ENCODE data around the gene PLXNA2. TPM values are rescaled to one million over a fixed set of nuclear protein-coding genes. Genes with fewer than 3 reads are reported as not detected.

The PLXNA2 gene
- total RNA-seq, 1 experiment from 2014 or later = 8.7 TPM

DNA sequence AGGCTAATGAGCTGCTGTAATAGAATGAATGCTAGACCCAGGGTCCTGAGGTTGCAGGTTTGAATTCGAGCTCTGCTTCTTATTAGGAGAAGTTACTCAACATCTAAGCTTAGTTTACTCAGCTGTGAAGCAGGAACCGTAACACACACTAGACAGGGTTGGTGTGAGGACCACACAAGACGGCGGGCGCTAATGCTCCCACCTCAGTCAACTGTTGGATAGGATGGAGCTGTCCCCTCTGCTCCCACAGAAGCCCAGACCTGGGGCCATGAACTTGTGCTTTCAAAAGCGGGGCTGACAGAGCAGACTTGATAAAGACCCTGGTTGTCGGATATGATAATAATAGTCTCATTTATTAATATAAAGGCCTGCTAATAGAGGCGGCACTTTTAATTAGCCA is 234.9 kb downstream of the PLXNA2 start:
- H3K4me1 ChIP-seq (replicated peaks) = peaks cover 27% of the 10 kb centered on the region
- no peaks in the 10 kb centered on the region for H3K9me3 ChIP-seq (replicated peaks)
- H3K36me3 ChIP-seq = no peaks in the 10 kb centered on the region
- no peak overlapping the region for H3K4me3 ChIP-seq
- no peak overlapping the region for H3K27ac ChIP-seq
- DNase-seq (ENCODE audit: low read depth in 1 of 2, low spot score in 2 of 2) = no peak
- H3K27me3 ChIP-seq (replicated peaks) = no peaks in the 10 kb centered on the region

DNA sequence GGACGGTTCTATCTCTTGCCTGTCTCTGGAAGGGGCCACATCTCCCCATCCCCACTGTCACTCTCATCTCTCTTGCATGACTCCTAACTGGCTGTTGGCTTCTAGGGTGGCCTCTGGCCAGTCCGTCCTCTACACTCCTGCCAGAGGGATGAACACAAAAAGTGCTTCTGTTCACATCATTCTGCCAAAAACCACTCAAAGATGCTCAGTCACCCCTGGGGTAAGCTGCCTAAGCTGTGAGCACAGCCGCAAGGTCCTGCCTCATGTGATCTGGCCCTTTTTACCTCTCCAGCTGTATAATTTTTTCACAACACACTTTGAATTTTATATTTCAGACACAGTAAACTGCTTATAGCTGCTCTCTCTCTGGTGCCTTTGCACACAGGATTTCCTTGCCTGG is 235.7 kb downstream of the PLXNA2 start:
- Histone ChIP-seq H3K4me3 (no peak overlapping the region), H3K27ac (0 out of 2 replicates have a peak overlapping the region, but pooled peaks have one; percentile 17), H3K36me3 (no peaks in the 10 kb centered on the region), H3K9me3 (replicated peaks) (no peaks in the 10 kb centered on the region), H3K27me3 (replicated peaks) (no peaks in the 10 kb centered on the region), H3K4me1 (replicated peaks) (peaks cover 27% of the 10 kb centered on the region)
- no peak for DNase-seq (ENCODE audit: low read depth in 1 of 2, low spot score in 2 of 2)

DNA sequence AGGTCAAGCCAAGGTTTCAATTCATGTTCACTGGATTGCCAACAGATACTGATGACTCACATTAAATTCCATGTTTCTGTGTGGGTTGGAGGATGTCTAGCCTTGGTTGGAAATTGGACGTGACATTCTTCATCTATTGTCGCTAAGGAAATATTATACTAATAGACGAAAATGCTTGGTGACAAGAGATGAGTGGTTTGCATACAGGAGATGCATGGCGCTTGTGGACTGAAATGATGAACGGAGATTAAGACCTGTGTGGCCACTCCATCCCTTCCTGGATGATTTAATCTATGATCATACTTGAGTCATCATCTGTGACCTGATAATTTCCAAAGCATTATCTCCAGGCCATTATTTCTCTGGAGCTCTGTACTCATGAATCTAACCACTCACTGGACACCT is 236.2 kb downstream of the PLXNA2 start:
- Histone ChIP-seq H3K9me3 (replicated peaks) (no peaks in the 10 kb centered on the region), H3K36me3 (no peaks in the 10 kb centered on the region), H3K4me3 (no peak overlapping the region), H3K27me3 (replicated peaks) (no peaks in the 10 kb centered on the region), H3K27ac (peak overlapping the region; percentile 17; the same call in 1 of the 2 replicates), H3K4me1 (replicated peaks) (peaks cover 27% of the 10 kb centered on the region)
- peak in 1 of 2 experiments; percentile 36 for DNase-seq (ENCODE audit: low read depth in 1 of 2, low spot score in 2 of 2)

DNA sequence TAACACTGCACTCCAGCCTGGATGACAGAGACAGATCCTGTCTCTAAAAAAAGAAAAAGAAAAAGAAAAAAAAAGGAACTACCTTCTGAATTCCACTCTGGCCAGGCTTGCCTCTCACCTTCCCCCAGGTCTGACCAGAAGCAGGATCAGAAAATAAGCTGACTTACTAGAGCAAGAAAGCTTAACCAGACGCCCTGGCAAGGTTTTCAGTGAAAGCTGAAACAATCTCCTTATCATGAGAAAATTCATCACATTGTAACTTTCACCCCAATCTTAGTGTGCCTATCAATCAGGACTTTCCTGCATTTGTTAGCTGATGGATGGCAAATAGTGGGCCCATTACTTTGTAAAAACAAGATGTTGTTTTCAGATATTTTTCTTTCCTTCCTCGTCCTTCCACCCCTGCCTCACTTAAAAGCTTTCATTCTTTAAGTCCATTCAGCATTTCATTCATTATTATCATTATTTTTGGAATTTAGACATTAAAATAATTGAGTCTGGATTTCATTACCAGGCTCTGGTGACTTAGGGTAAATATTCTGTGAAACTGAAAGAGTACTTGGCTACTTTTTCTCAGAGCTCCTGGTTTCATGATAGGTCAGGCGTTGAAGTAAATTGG is 236.8 kb downstream of the PLXNA2 start:
- no peak for DNase-seq (ENCODE audit: low read depth in 1 of 2, low spot score in 2 of 2)
- Histone ChIP-seq H3K27ac (peak overlapping the region; percentile 17; the same call in 1 of the 2 replicates), H3K9me3 (replicated peaks) (no peaks in the 10 kb centered on the region), H3K4me3 (no peak overlapping the region), H3K4me1 (replicated peaks) (peaks cover 27% of the 10 kb centered on the region), H3K27me3 (replicated peaks) (no peaks in the 10 kb centered on the region), H3K36me3 (no peaks in the 10 kb centered on the region)

DNA sequence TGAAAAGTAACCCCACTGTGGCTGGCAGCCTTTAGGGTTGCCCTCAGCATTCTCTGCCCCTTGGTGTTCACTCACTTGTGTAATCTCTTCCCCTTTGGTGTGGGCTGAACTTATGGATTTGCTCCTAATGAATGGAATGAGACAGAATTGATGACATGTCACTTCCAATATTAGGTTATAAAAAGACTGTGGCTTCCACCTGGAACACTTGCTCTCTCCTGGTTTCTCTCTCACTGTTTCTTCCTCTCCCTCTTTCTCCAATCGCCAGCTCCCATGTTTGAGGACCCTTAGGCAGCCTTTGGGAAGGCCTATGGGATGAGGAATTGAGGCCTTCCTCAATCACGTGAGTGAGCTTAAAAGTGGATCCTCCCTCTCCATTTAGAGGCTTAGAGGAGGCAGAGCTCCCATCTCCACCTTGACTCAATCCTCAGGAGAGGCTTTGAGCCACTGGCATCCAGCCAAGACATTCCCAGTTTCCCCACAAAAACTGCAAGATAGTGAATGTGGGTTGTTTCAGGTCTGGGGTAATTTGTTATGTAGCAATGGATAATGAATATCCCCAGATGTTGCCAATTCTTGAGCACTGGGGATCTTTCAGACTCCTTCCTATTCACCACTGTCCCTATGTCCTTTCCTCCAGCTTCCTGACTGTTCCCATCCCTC is 237.8 kb downstream of the PLXNA2 start:
- H3K9me3 ChIP-seq (replicated peaks) = no peaks in the 10 kb centered on the region
- no peaks in the 10 kb centered on the region for H3K36me3 ChIP-seq
- no peak for DNase-seq (ENCODE audit: low read depth in 1 of 2, low spot score in 2 of 2)
- H3K4me1 ChIP-seq (replicated peaks) = peaks cover 27% of the 10 kb centered on the region
- H3K27ac ChIP-seq = no peak overlapping the region
- H3K4me3 ChIP-seq = no peak overlapping the region
- no peaks in the 10 kb centered on the region for H3K27me3 ChIP-seq (replicated peaks)

DNA sequence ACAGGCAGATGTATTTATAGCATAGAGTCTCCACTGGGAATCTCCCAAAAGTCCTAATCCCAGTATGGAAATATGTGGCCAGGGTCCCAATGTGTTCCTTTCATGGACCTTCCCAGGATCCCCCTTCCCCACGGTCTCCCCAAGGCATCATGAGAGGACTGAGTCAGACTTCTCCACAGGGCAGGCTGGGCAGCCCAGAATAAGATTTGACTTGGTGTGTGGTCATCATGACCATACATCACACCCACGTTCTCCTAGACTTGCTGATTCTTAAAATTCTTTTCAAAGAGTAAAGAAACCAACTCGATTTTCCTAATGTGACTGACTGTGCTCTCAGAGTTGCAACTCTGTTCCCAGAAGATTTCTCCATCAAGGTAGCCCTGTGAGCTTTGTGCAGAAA is 239.3 kb downstream of the PLXNA2 start:
- H3K27ac ChIP-seq = no peak overlapping the region
- DNase-seq (ENCODE audit: low read depth in 1 of 2, low spot score in 2 of 2) = peak in 1 of 2 experiments; percentile 19

DNA sequence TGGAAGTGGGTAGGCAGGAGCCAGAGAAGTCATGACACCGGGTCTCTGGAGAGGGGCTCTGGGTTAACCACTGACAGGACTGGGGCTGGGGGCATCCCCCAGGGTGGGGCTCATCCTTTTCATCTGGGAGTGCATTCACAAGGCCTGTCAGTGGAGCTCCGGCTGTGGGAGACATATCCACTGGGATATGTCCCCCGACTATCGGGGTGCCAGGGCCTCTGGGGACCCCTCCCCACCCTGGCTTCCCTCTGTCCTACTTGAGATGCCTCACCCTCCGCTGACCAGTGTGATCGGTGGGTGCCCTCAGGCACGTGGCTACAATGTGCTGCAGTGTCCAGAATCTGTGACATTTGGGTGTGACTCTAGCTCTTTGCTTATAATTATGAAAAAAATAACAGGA is 240.9 kb downstream of the PLXNA2 start:
- Histone ChIP-seq H3K27ac (no peak overlapping the region), H3K36me3 (no peaks in the 10 kb centered on the region), H3K9me3 (replicated peaks) (no peaks in the 10 kb centered on the region), H3K4me3 (no peak overlapping the region), H3K27me3 (replicated peaks) (no peaks in the 10 kb centered on the region), H3K4me1 (replicated peaks) (peaks cover 23% of the 10 kb centered on the region)
- DNase-seq (ENCODE audit: low read depth in 1 of 2, low spot score in 2 of 2) = no peak

More for the DNA sequence above, 239.3 kb downstream of the PLXNA2 start:
- H3K4me1 ChIP-seq (replicated peaks) = peaks cover 27% of the 10 kb centered on the region
- H3K4me3 ChIP-seq = no peak overlapping the region
- H3K27me3 ChIP-seq (replicated peaks) = no peaks in the 10 kb centered on the region
- no peaks in the 10 kb centered on the region for H3K9me3 ChIP-seq (replicated peaks)
- no peaks in the 10 kb centered on the region for H3K36me3 ChIP-seq

DNA sequence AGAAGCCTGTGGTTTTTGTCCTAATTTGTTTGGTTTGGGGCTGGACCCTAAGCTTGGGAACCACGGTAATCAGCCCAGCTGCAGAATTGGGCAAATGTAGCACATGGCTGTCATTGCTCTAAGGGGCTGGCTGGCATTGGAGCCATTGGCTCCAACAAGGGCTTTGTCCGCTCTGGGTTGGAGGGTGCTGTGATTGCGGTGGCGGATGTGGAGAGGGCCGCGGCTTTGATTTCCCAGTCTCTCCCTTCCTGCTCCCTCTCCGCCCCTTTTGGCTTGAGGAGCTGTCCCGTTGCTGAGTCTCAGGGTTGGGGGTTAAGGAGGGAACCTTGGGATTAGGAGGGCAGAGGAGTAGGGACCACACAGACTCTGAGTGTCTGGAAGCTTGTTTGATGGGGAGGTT is 241.5 kb downstream of the PLXNA2 start:
- H3K27ac ChIP-seq = no peak overlapping the region
- DNase-seq (ENCODE audit: low read depth in 1 of 2, low spot score in 2 of 2) = no peak

DNA sequence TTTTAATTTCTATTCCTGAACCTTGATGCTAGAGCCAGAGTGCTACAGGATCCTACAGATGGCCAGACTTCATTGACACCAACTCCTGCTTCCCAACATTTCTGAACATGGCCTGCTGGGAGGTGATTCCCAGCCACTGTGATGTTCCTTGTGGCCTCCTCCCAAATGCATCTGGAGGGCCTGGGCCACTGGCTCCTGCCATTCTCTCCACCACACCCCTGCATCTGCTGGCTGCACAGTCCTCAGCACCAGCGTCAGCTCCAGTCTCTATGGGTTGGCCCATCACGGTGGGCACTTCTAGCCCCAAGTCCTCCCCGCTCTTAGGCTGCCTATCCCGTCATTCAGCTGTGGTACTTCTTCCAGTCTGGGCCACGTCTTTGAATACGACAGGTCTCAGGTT is 242.1 kb downstream of the PLXNA2 start:
- H3K36me3 ChIP-seq = no peaks in the 10 kb centered on the region
- H3K27me3 ChIP-seq (replicated peaks) = no peaks in the 10 kb centered on the region
- no peak for DNase-seq (ENCODE audit: low read depth in 1 of 2, low spot score in 2 of 2)
- H3K27ac ChIP-seq = no peak overlapping the region
- peaks cover 13% of the 10 kb centered on the region for H3K4me1 ChIP-seq (replicated peaks)
- H3K9me3 ChIP-seq (replicated peaks) = no peaks in the 10 kb centered on the region
- H3K4me3 ChIP-seq = no peak overlapping the region

More for the DNA sequence above, 241.5 kb downstream of the PLXNA2 start:
- no peaks in the 10 kb centered on the region for H3K9me3 ChIP-seq (replicated peaks)
- H3K36me3 ChIP-seq = no peaks in the 10 kb centered on the region
- peaks cover 18% of the 10 kb centered on the region for H3K4me1 ChIP-seq (replicated peaks)
- H3K4me3 ChIP-seq = no peak overlapping the region
- H3K27me3 ChIP-seq (replicated peaks) = no peaks in the 10 kb centered on the region

DNA sequence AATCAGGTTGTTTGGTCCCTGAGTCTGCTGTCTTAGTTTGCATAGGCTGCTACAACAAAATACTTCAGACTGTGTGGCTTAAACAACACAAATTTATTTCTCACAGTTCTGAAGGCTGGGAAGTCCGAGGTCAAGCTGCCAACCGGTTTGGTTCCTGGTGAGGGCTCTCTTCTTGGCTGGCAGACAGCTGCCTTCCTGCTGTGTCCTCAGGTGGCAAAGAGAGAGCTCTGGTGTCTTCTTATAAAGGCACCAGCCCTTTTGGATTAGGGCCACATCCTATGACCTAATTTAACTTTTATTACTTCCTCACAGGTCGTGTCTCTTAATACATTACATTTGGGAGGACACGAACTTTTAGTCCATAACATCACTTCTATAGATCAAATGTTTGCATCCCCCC is 243.7 kb downstream of the PLXNA2 start:
- H3K4me3 ChIP-seq = no peak overlapping the region
- H3K9me3 ChIP-seq (replicated peaks) = no peaks in the 10 kb centered on the region
- no peaks in the 10 kb centered on the region for H3K36me3 ChIP-seq
- H3K27ac ChIP-seq = no peak overlapping the region
- H3K27me3 ChIP-seq (replicated peaks) = no peaks in the 10 kb centered on the region
- DNase-seq (ENCODE audit: low read depth in 1 of 2, low spot score in 2 of 2) = no peak
- H3K4me1 ChIP-seq (replicated peaks) = peaks cover 10% of the 10 kb centered on the region

DNA sequence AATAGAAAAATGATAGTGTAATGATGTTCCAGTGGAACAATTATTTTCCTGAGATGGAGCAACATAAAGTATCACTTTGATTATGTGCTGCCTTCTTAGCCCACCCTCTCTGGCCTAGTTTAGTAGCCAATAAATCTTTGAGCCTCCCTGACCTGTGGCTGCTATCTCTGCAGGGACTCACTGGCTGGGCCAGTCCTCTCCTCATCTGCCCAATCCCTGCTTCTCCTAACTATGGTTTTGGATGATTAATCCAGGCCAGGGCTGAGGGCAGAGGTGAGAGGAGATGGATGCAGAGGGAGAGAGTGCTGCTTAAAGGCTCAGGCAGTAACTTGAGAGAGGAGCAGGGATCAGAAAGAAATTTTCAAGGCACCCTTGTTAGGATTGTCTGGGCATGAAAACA is 244.2 kb downstream of the PLXNA2 start:
- DNase-seq (ENCODE audit: low read depth in 1 of 2, low spot score in 2 of 2) = peak in 1 of 2 experiments; percentile 8
- no peak overlapping the region for H3K4me3 ChIP-seq
- H3K27ac ChIP-seq = no peak overlapping the region
- H3K9me3 ChIP-seq (replicated peaks) = no peaks in the 10 kb centered on the region
- H3K4me1 ChIP-seq (replicated peaks) = peaks cover 5% of the 10 kb centered on the region
- no peaks in the 10 kb centered on the region for H3K27me3 ChIP-seq (replicated peaks)
- H3K36me3 ChIP-seq = no peaks in the 10 kb centered on the region

DNA sequence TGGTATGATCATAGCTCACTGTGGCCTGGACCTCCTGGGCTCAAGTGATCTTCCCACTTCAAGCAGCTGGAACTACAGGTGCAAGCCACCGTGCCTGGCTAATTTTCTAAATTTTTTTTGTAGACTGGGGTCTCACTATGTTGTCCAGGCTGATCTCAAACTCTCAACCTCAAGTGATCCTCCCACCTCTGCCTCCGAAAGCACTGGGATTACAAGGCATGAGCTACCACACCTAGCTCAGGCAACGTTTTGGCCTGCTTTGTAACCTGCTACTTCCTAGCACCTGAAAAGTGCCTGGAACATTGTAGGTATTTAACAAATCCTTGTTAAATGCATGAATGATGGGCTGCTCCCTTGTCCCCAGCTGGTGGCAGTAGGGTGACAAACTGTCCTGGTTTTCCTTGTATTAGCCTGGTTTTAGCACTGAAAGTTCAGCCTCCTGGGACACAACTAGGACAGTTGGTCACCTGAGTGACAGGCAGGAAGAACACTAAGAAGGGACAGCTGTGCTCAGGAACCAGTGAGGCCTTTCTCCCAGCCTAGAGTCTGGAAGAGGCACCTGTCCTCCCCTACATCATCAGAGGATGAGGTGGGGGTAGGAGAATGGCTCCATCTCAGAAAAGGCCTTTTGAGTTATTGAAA is 244.8 kb downstream of the PLXNA2 start:
- Histone ChIP-seq H3K4me1 (replicated peaks) (no peaks in the 10 kb centered on the region; the same call in 1 of the 2 replicates), H3K36me3 (no peaks in the 10 kb centered on the region)
- peak in 1 of 2 experiments; percentile 22 for DNase-seq (ENCODE audit: low read depth in 1 of 2, low spot score in 2 of 2)

DNA sequence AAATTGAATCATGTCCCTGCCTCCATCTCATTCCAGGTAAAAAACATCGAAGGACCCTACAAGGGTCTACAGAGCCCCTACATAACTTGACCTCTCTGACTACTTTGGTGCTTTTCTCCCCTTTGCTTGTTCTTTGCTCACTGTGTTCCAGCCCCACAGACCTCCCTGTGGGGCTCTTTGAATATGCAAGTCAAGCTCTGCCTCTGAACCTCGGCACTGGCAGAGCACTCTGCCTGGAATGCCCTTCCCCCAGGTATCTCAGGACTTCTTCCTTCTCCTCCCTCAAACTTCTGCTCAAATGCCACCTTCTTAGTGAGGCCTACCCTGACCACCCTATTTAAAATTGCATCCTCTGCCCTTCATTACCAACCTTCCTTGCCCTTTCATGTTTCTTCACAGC is 245.5 kb downstream of the PLXNA2 start:
- Histone ChIP-seq H3K4me1 (replicated peaks) (no peaks in the 10 kb centered on the region), H3K27me3 (replicated peaks) (no peaks in the 10 kb centered on the region), H3K36me3 (no peaks in the 10 kb centered on the region)

More for the DNA sequence above, 244.8 kb downstream of the PLXNA2 start:
- no peak overlapping the region for H3K4me3 ChIP-seq
- no peak overlapping the region for H3K27ac ChIP-seq
- H3K27me3 ChIP-seq (replicated peaks) = no peaks in the 10 kb centered on the region
- H3K9me3 ChIP-seq (replicated peaks) = no peaks in the 10 kb centered on the region

More for the DNA sequence above, 245.5 kb downstream of the PLXNA2 start:
- DNase-seq (ENCODE audit: low read depth in 1 of 2, low spot score in 2 of 2) = no peak
- Histone ChIP-seq H3K9me3 (replicated peaks) (no peaks in the 10 kb centered on the region), H3K4me3 (no peak overlapping the region), H3K27ac (no peak overlapping the region)

Measured in SJSA1 (cell line).